Stimulated activated CD8-positive, alpha-beta memory T cell treated with anti-CD3 and anti-CD28 coated beads, Interleukin-15, amount 100 ng/mL, for 48 hours (primary cell): ENCODE results near the gene TOX3.

Experiments used
- DNase-seq, 2 donors: peaks; one replicate each; pipeline ENCODE4 v3.0.0-alpha.2; 2020; ENCODE audit warnings: low read depth in 2 of 2

The TOX3 gene

DNA sequence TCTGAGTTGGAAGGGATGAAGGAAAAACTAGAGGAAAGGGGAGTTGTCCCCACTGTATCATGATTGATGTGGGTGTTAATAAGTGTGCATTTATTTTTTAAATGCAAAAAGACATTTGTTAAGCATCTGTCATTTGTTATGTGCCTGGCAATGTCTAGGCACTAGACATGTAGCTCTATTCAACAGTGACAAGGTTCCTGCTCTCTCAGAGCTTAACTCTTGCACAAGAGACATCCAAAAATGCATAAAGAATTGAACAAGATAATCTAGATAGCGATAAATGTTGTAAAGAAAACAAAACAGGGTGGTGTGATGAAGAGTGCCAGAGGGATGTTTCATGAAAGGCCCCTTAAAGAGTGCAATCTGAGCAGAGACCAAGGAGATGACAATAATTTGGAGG lies 148.9 kb downstream of the TOX3 start:
- no peak for DNase-seq

- DNase-seq = no peak
These were observed 153.5 kb downstream of the TOX3 start for GRCh38 chr16:52393448-52393847.

GRCh38 chr16:52389045-52389444 lies 157.9 kb downstream of the TOX3 start:
- no peak for DNase-seq
